Stimulated activated CD4-positive, alpha-beta T cell treated with anti-CD3 and anti-CD28 coated beads, Interleukin-2, amount 100 ng/mL, for 4 hours (primary cell): ENCODE data around the gene BEST2.
"Not testable (repeated sequence)": the region's sequence is repeated elsewhere in the genome, so short reads cannot be mapped to it uniquely, and the experiment has no call there.

ENCODE experiments used
- DNase-seq: peaks from one replicate; pipeline ENCODE4 v3.0.0-alpha.2; 2020; ENCODE audit warnings: low read depth

BEST2 gene

DNA sequence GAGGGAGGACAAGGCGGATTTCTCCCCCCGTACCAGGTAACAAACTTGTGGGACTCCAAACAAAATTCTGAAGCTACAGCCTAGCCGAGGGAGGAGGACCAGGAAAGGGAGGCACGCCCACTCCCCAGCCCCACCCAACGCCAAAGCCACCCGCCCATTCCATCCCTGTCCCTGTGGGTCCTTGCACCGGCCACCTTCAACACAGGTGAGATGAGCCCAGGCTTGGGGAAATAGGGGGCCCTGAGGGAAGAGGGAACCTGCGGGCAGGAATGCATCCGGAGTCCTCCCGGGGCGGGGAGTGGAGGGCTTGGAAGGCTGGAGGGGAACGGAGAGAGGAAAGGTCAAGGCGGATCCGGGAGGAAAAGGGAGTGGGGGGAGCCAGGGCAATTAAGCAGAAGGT lies at the start of gene BEST2:
Gene BEST2 (plus strand): TSS at position 157 of the 400 bp plus-strand sequence. CDS start 802 bp downstream, outside the sequence.
- DNase-seq: no peak

DNA sequence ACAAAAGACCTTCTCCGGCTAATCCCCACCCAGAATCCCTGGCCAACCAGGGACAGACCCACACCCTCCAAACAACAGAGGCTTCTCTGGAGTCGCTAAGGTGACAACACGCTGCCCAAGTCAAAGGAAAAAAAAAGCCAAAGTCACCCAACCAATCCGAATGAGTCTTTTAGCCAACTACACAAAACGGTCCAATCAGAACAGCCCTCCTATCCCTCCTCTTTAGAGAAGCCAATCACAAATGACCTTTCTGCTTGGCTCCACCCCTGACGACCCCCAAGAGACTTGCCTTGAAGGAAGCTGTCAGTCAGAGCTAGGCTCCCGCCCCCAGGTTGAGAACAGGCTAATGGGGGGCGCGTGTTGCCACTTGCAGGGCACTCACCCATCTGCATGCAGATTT lies 48.5 kb upstream of the BEST2 start:
- DNase-seq: no peak

DNA sequence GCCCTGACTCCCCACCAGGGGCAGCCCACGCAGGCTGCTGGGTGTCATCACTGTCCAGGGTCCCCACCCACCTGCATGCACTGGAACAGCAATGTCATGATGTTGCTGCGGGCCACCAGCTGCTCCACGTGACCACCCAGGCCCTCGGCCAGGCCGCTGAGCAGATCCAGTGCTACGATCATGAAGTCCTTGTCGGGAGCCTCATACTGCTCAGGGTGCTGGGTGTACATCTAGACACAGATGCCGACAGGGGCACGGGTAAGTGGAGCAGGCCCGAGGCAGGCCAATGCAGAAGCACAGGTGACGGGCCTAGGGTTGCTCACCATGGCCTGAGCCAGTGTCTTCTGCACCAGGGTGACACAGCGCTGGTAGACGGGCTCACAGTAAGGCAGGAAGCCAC lies 46.4 kb upstream of the BEST2 start:
- DNase-seq: no peak

DNA sequence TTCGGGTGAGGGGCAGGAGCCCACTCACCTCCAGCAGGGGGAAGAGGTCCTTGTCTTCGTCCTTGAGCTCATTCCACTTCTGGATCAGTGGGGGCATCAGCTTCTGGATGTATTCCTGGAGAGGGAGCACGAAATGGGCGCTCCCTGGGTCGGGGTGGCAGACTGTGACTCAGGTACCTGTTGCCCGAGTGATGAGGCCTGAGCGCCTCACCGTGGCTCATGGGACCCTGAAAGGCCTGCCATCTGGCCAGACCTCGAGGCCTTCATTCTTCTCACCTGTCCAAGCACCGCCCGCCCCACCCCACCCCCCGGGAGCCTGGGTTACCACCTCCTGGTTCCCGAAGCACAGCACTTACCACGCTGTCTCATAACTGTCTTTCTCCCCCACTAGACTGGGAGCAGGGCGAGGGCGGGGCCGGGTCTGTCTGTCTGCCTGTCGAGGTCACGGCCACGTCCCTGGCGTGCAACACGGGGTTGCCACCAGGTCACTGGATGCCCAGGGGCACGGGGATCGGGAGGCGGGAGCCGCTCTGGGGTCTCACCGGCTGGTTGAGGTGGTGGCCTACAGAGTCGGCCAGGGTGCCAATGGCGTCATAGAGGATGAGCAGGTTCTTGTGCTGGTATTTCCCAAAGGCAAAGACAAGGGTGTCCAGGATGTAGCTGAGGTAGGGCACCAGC lies 45.8 kb upstream of the BEST2 start:
- DNase-seq: no peak

GRCh38 chr19:12706332-12706718 lies 45.3 kb upstream of the BEST2 start:
- DNase-seq: no peak

DNA sequence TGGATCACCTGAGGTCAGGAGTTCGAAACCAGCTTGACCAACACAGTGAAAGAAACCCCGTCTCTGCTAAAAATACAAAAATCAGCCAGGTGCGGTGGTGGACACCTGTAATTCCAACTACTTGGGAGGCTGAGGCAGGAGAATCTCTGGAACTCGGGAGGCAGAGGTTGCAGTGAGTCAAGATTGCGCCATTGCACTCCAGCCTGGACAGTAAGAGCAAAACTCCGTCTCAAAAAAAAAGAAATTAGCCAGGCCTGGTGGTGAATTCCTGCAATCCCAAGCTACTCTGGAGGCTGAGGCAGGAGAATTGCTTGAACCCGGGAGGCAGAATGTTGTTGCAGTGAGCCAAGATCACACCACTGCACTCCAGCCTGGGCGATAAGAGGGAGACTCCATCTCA lies 43.0 kb upstream of the BEST2 start:
- DNase-seq: no peak

- no peak for DNase-seq
Measured at GRCh38 chr19:12711187-12711586, 40.4 kb upstream of the BEST2 start.

DNA sequence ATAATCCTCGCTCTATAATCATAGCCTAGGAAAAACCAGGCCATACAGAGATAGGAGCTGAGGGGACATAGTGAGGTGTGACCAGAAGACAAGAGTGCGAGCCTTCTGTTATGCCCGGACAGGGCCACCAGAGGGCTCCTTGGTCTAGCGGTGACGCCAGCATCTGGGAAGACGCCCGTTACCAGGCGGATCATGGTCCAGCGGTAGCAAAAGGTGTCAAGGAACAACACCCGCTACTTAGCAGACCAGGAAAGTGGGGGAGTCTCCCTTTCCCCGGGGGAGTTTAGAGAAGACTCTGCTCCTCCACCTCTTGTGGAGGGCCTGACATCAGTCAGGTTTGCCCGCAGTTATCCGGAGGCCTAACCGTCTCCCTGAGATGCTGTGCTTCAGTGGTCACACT lies 39.5 kb upstream of the BEST2 start:
- not testable (repeated sequence) for DNase-seq

DNA sequence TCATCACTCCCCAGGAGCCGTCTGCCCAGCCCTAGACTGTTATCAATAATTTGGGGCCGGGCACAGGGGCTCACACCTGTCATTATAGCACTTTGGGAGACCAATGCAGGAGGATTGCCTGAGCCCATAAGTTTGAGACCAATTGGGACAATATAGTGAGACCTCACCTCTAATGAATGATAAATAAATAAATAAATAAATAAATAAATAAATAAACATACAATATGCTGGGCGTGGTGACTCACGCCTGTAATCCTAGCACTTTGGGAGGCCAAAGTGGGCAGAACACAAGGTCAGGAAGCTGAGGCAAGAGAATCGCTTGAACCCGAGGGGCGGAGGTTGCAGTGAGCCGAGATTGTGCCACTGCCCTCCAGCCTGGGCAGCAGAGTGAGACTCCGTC lies 38.3 kb upstream of the BEST2 start:
- not testable (repeated sequence) for DNase-seq

GRCh38 chr19:12715102-12715501 lies 36.5 kb upstream of the BEST2 start:
- DNase-seq: no peak

DNA sequence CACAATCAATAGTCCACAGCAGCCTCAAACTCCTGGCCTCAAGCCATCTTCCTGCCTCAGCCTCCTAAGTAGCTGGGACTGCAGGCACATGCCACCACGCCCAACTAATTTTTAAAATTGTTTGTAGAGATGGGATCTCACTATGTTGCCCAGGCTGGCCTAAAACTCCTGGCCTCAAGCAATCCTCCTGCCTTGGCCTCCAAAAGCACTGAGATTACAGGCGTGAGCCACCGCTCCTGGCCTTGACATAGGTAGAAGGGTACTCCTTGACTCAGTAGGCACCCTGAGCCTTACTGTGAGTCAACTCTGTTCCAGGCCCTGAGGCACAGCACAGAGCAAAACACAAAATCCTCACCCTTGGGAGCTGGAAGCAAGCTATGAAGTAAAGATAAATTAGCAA lies 35.7 kb upstream of the BEST2 start:
- DNase-seq: no peak

DNA sequence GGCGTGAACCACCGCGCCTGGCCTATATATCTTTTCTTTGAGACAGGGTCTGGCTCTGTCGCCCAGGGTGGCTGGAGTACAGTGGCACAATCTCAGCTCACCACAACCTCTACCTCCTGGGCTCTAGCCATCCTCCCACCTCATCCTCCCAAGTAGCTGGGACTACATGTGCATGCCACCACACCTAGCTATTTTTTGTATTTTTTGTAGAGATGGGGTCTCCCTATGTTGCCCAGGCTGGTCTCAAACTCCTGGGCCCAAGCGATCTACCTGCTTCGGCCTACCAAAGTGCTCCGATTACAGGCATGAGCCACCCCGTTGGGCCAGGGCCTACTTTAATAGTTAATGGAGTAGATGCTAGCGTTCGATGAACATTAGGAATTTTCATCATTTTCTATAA lies 31.3 kb upstream of the BEST2 start:
- DNase-seq: no peak

GRCh38 chr19:12720851-12721655 lies 30.5 kb upstream of the BEST2 start:
- no peak for DNase-seq

- DNase-seq: no peak
Measured at GRCh38 chr19:12721656-12722565, 29.7 kb upstream of the BEST2 start.

DNA sequence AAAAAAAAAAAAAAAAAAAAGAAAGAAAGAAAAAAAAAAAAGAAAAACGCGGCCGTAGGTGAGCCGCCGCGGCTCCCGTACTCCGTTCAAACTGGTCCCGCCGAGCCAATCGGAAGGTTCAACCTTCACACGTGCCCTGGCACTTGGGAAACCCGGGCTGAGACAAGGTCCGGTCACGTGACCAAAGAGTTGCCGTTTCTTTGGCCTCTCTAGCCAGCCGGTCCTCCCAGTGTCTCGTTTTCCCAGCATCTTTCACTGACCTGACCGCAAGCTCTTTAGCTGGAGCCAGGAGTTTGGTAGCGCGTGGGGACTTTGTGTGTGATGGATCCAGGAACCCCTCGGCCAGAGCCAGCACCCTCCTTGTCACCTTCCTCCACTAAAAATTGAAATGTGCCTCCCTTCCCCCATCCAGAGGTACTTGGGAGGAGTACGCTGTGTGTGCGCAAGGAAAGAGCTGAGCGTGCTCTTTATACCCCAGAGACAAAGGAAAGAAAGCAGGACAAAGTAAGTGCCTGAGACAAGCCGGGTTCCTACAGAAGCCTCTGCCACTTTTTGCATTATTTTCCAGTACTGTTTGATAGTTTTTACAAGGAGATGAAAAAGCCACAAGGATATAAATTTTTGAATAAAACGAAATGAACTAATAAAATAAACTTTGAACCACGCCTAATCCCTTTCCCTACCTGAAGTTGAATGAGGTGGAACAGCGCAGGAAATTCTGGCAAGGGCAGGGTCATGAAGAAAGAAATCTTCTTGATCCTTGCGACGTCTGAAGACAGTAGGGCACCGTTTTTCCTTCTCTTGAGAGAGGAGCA lies 28.8 kb upstream of the BEST2 start:
- DNase-seq: peak; percentile 91

DNA sequence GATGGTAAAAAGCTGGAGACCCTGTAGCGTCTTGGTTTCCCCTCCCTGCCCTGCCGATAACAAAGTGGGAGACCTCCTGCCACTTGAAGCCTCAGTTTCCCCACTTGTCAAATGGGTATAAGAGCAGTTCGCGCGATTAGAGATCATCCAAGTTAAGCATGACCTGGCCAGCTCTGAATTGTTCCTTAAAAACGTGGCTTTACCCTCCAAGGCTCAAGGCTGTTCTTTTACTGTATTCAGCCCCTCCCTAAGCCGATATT lies 28.3 kb upstream of the BEST2 start:
- no peak for DNase-seq

DNA sequence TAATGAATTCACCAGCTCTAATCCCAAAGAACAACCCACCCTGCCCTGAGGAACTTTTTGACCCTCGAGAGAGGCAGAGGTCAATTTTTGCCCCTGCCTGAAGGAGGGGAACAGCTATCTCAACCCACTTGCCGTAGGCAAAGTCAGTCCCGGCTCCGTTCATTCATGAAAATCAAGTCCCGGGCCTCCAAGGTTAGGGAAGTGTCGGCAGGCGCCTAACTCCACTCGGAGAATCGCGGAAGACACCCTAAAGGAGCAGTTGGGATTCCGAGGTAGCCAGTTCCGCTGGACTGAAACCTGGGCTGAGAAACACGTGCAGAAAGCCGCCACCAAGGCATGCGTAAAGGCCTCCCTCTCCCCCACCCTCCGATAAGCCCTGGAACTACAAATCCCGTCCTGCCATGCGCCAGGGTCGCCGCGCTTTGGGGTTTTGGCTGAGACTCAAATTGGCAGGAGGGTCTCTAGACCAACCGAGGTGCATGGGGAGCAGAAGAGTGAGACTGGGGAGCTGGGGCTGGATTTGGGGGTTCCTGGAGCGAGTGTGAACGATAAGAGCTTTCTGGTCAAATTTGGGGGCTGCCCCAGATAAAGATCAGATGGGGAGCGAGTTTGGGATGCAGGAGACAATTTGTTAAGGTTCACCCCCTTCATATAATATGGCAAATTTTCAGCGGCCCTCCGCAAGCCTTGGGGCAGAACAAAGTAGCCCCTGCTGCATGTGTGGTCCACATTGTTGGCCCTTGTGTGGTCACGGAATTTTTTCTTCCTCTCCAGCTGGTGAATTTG lies 27.8 kb upstream of the BEST2 start, which contains the start of gene TNPO2:
Gene TNPO2 (minus strand): TSS at position 292 of the 786 bp plus-strand sequence. CDS start 2,955 bp downstream, outside the sequence.
- DNase-seq: peak; percentile 64

- DNase-seq: not testable (repeated sequence)
Measured at GRCh38 chr19:12725612-12726011, 26.0 kb upstream of the BEST2 start.

- DNase-seq: no peak
Measured at GRCh38 chr19:12726988-12727316, 24.6 kb upstream of the BEST2 start.

- DNase-seq: no peak
Measured at GRCh38 chr19:12727745-12728433, 23.7 kb upstream of the BEST2 start.

DNA sequence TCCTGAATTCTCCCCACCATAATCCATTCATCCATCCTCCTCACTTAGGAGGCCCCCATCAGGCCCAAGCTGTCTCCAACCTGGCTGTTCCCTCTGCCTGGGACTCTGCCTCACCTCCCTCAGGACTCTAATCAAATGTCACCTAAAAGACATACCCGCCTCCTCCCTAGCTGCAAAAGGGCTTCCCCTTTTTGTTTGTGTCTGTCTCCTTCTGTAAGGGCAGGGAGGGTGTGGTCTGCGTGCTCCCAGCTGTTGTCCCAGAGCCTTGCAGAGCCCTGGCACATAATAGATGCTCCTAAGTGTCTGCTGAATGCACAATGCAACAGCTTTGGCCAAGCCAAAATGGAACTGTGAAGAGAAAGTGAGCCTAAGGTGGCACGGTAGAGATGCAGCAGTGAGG lies 21.5 kb upstream of the BEST2 start:
- no peak for DNase-seq
